GM12878 (cell line): ENCODE results near the gene PERP.

Source experiments
- ATF3 ChIP-seq: IDR thresholded peaks from 2 replicates; pipeline ENCODE4 v1.6.1; 2011; ENCODE audit warnings: low read depth, mild to moderate bottlenecking, low read length, moderate library complexity, borderline replicate concordance; ENCODE audit errors: extremely low read depth
- CHD2 ChIP-seq: IDR thresholded peaks from 2 replicates; pipeline ENCODE4 v1.6.1; 2011; ENCODE audit warnings: low read depth, low read length, improper control_type of control experiment, borderline replicate concordance
- CTCF ChIP-seq, 3 experiments: IDR thresholded peaks in 2 of 3; conservative IDR thresholded peaks in 1 of 3; 2 replicates each; pipeline ENCODE4 v1.5.1; 2011; ENCODE audit warnings: low read depth in 3 of 3, low read length in 3 of 3, mild to moderate bottlenecking in 3 of 3, control low read depth in 2 of 3, moderate library complexity in 2 of 3, inconsistent platforms in 1 of 3, mixed read lengths in 1 of 3; ENCODE audit not compliant: control insufficient read depth in 2 of 3, insufficient read depth in 1 of 3; ENCODE audit errors: extremely low read depth in 1 of 3
- EED ChIP-seq: sonication (generic); IDR thresholded peaks from 2 replicates; pipeline ENCODE4 v1.6.1; 2016; ENCODE audit warnings: antibody characterized with exemption, low read depth
- MAX ChIP-seq: IDR thresholded peaks from 2 replicates; pipeline ENCODE4 v1.6.1; 2012; ENCODE audit warnings: low read depth, low read length, improper control_type of control experiment
- MXI1 ChIP-seq: fragments of 150-350 bp; IDR thresholded peaks from 2 replicates; pipeline ENCODE4 v1.6.1; 2011; ENCODE audit warnings: low read depth, mild to moderate bottlenecking, inconsistent platforms, low read length, improper control_type of control experiment
- POLR2A ChIP-seq: IDR thresholded peaks from 2 replicates; pipeline ENCODE4 v1.6.1; 2011; ENCODE audit warnings: low read depth, mild to moderate bottlenecking, low read length
- POLR2AphosphoS5 ChIP-seq: IDR thresholded peaks from 2 replicates; pipeline ENCODE4 v1.6.1; 2011; ENCODE audit warnings: mild to moderate bottlenecking, low read length, inconsistent platforms
- RCOR1 ChIP-seq: conservative IDR thresholded peaks from 2 replicates; pipeline ENCODE4 v1.6.1; 2012; ENCODE audit warnings: low read depth, low read length, improper control_type of control experiment
- RFX5 ChIP-seq: IDR thresholded peaks from 2 replicates; pipeline ENCODE4 v1.6.1; 2011; ENCODE audit warnings: low read depth, low read length, improper control_type of control experiment
- SRF ChIP-seq, 2 experiments: IDR thresholded peaks; 2 replicates each; pipeline ENCODE4 v1.6.1; 2011; ENCODE audit warnings: low read depth in 2 of 2, low read length in 2 of 2, mild to moderate bottlenecking in 1 of 2, moderate library complexity in 1 of 2
- TCF12 ChIP-seq: IDR thresholded peaks from 2 replicates; pipeline ENCODE4 v1.6.1; 2011; ENCODE audit warnings: low read depth, mild to moderate bottlenecking, low read length
- ZNF592 ChIP-seq: fragments of 450-650 bp; IDR thresholded peaks from 2 replicates; pipeline ENCODE4 v1.6.1; 2017; ENCODE audit warnings: mild to moderate bottlenecking, moderate library complexity

- TF ChIP-seq CTCF (IDR thresholded peaks at IDR 0.05 in 2 of 3, conservative IDR thresholded peaks at IDR 0.05 in 1 of 3; ENCODE audit: control insufficient read depth in 2 of 3, extremely low read depth in 1 of 3, insufficient read depth in 1 of 3, low read depth in 3 of 3, low read length in 3 of 3) = no peak
- no peak for TF ChIP-seq POLR2AphosphoS5
- TF ChIP-seq CHD2 = no peak
- TF ChIP-seq RFX5 = no peak
- no peak for TF ChIP-seq POLR2A
- TF ChIP-seq SRF (IDR thresholded peaks at IDR 0.05; ENCODE audit: low read depth in 2 of 2, low read length in 2 of 2) = no peak
- TF ChIP-seq ATF3 = no peak
- no peak for TF ChIP-seq EED
- TF ChIP-seq MAX = no peak
- TF ChIP-seq ZNF592 = no peak
- no peak for TF ChIP-seq MXI1
- no peak for TF ChIP-seq RCOR1
- TF ChIP-seq TCF12 = no peak
Observed at GRCh38 chr6:138104618-138105213, 2.5 kb downstream of the PERP start.
